Measurements from ENCODE around the gene RNF26. TPM values are rescaled to one million over a fixed set of nuclear protein-coding genes. Genes with fewer than 3 reads are reported as not detected.

RNF26 gene
- polyA plus RNA-seq, 1 donor, result 25.2 TPM

DNA sequence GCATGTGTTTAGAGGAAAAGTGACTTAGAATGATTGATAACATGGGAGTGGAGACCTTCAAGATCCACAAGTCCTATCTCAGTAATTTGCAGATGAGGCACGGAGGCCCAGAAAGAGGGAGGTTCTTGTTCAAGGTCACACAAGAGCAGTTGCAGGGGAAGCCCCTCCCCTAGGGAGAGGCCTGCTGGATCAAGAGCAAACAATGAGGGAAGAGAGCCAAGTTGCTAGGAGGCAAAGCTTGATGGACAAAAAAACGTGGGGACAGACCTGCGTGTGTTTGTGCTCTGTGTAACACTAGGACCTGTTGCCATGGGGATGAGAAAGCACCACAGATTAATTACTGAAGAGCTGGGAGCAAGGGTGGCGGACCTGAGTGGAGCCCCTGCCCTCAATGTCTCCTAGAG lies 18.5 kb downstream of the RNF26 start:
- Histone ChIP-seq H3K4me1 (ENCODE audit: control insufficient read depth, insufficient read depth, low read length) (peaks cover 12% of the 10 kb centered on the region), H3K4me3 (ENCODE audit: low read length) (no peak overlapping the region), H3K9me3 (ENCODE audit: control insufficient read depth, low read depth, low read length) (no peaks in the 10 kb centered on the region), H3K27me3 (ENCODE audit: control insufficient read depth, insufficient read depth, low read length) (no peaks in the 10 kb centered on the region), H3K27ac (ENCODE audit: low read length) (peak overlapping the region; percentile 16), H3K36me3 (ENCODE audit: control insufficient read depth, insufficient read depth, low read length) (no peaks in the 10 kb centered on the region)
- WGBS (ENCODE audit: insufficient coverage, low lambda C conversion rate), result no CpG with 5 or more reads among the region's 4 CpGs
- DNase-seq, result peak; percentile 86 to 92

- H3K9me3 ChIP-seq (ENCODE audit: control insufficient read depth, low read depth, low read length), result no peaks in the 10 kb centered on the region
- H3K27me3 ChIP-seq (ENCODE audit: control insufficient read depth, insufficient read depth, low read length), result no peaks in the 10 kb centered on the region
- H3K4me3 ChIP-seq (ENCODE audit: low read length), result no peak overlapping the region
- H3K36me3 ChIP-seq (ENCODE audit: control insufficient read depth, insufficient read depth, low read length), result peaks cover 9% of the 10 kb centered on the region
- no peak overlapping the region for H3K27ac ChIP-seq (ENCODE audit: low read length)
- peaks cover 15% of the 10 kb centered on the region for H3K4me1 ChIP-seq (ENCODE audit: control insufficient read depth, insufficient read depth, low read length)
- DNase-seq, result no peak
- no CpG with 5 or more reads among the region's 9 CpGs for WGBS (ENCODE audit: insufficient coverage, low lambda C conversion rate)
Measured at GRCh38 chr11:119355091-119355843, 20.9 kb downstream of the RNF26 start.

- Histone ChIP-seq H3K27me3 (ENCODE audit: control insufficient read depth, insufficient read depth, low read length) (no peaks in the 10 kb centered on the region), H3K4me1 (ENCODE audit: control insufficient read depth, insufficient read depth, low read length) (peaks cover 24% of the 10 kb centered on the region), H3K4me3 (ENCODE audit: low read length) (peak overlapping the region; percentile 51), H3K36me3 (ENCODE audit: control insufficient read depth, insufficient read depth, low read length) (peaks cover 9% of the 10 kb centered on the region), H3K9me3 (ENCODE audit: control insufficient read depth, low read depth, low read length) (no peaks in the 10 kb centered on the region), H3K27ac (ENCODE audit: low read length) (peak overlapping the region; percentile 52)
- WGBS (ENCODE audit: insufficient coverage, low lambda C conversion rate), result no CpG with 5 or more reads among the region's 54 CpGs
- DNase-seq, result peak; percentile 74 to 80
Measured at GRCh38 chr11:119356349-119357031, 22.2 kb downstream of the RNF26 start.

DNA sequence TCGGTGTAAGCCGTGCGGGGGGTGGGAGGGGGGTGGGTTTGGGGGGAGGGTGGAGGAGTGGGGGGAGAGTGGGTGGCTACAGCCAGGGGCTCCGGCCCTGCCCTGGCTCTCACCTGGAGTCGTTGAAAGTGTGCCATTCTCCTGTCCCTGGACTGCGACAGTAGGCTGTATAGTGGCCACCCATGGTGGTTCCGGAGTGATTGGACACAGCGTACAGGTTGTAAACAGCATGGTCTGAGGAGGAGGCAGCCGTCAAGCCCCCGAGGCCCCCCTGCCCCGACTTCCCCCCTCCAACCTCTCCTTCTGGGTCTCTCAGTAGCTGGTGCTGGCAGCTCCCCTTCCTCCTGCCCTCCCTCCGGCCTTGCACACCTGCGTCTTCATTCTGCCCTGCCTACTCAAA lies 22.7 kb downstream of the RNF26 start:
- no peak for DNase-seq
- Histone ChIP-seq H3K4me3 (ENCODE audit: low read length) (peak overlapping the region; percentile 51), H3K4me1 (ENCODE audit: control insufficient read depth, insufficient read depth, low read length) (peaks cover 30% of the 10 kb centered on the region), H3K27ac (ENCODE audit: low read length) (no peak overlapping the region), H3K9me3 (ENCODE audit: control insufficient read depth, low read depth, low read length) (no peaks in the 10 kb centered on the region), H3K27me3 (ENCODE audit: control insufficient read depth, insufficient read depth, low read length) (no peaks in the 10 kb centered on the region), H3K36me3 (ENCODE audit: control insufficient read depth, insufficient read depth, low read length) (peaks cover 9% of the 10 kb centered on the region)
- no CpG with 5 or more reads among the region's 13 CpGs for WGBS (ENCODE audit: insufficient coverage, low lambda C conversion rate)

DNA sequence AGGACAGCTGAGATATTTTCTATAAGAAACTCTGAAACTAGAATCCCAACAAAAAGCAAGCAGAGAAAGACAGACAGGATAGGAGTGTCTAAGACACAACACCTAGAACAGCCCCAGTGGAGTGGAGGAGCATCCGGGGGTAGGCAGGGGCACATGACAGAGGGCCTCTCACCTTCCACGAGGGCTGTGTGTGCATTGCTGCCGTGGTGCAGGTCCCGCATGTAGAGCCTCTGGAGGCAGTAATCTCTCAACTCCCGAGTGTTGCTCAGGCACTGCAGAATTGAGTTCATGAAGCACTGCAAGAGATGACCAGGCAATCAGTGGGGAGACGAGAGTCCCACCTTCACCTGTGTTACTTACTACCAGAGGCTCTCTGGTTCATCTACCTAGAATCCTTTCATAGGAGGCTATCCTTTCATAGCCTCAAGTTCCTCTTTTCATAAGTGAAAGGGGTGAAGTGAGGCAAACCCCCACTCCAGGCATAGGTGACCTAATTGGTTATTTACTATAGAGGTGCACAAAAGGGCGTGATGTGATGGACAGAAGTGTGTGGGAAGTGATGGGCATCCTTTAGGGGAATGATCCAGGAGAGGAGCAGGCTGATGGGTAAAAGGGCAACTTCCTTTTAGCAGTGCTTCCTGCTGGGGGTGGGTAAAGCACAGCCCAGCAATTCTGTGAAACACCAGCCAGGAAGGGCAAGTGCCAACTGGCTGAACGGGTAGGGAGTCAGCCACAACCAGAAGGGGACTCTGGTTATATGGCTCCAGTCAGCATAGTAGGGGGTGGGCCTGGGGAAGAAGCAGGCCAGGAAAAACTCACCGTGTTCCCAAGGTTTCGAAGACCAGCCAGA lies 25.3 kb downstream of the RNF26 start:
- Histone ChIP-seq H3K4me3 (ENCODE audit: low read length) (no peak overlapping the region), H3K27ac (ENCODE audit: low read length) (no peak overlapping the region), H3K27me3 (ENCODE audit: control insufficient read depth, insufficient read depth, low read length) (peaks cover 1% of the 10 kb centered on the region), H3K4me1 (ENCODE audit: control insufficient read depth, insufficient read depth, low read length) (peaks cover 39% of the 10 kb centered on the region), H3K36me3 (ENCODE audit: control insufficient read depth, insufficient read depth, low read length) (peaks cover 9% of the 10 kb centered on the region), H3K9me3 (ENCODE audit: control insufficient read depth, low read depth, low read length) (peaks cover 3% of the 10 kb centered on the region)
- DNase-seq, result no peak
- no CpG with 5 or more reads among the region's 10 CpGs for WGBS (ENCODE audit: insufficient coverage, low lambda C conversion rate)

DNA sequence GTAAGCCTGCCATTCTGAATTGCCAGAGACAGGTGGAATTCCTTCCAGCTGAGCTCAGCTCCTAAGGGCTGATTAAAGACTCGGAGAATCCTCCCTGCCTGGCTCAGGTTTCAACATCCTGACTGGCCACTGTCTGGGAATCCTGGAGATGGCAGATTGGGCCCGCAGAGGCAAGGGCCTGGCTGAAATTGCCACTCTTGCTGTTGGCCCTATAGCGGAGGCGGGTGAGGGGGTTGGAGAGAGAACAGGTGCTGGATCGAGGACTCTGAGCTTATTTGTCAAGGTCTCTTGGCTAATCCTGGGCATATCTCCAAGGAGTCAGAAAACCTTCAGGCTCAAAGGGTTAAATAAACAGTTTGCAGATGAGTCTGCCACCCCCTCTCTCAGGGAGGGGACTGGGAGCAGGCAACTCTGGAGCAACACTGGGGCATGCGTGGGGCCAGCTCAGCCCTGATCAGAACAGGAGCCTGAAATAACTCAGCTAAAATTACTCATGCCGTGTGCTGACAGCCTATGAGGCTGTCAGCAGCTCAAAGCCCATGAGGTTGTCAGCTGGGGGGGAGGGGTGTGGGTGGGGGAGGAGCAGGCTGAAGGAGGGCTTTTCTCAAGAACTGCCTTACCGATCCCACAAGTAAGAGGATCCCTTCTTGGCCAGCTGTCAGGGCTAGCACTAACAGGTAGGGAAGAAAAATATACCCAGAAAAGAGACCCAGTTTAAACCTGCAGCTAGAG lies 26.9 kb downstream of the RNF26 start:
- H3K27me3 ChIP-seq (ENCODE audit: control insufficient read depth, insufficient read depth, low read length), result peaks cover 3% of the 10 kb centered on the region
- peaks cover 9% of the 10 kb centered on the region for H3K36me3 ChIP-seq (ENCODE audit: control insufficient read depth, insufficient read depth, low read length)
- peak overlapping the region; percentile 91 for H3K27ac ChIP-seq (ENCODE audit: low read length)
- peaks cover 48% of the 10 kb centered on the region for H3K4me1 ChIP-seq (ENCODE audit: control insufficient read depth, insufficient read depth, low read length)
- peaks cover 3% of the 10 kb centered on the region for H3K9me3 ChIP-seq (ENCODE audit: control insufficient read depth, low read depth, low read length)
- DNase-seq, result peak; percentile 78 to 90
- WGBS (ENCODE audit: insufficient coverage, low lambda C conversion rate), result no CpG with 5 or more reads among the region's 8 CpGs
- H3K4me3 ChIP-seq (ENCODE audit: low read length), result no peak overlapping the region

- no peak overlapping the region for H3K4me3 ChIP-seq (ENCODE audit: low read length)
- WGBS (ENCODE audit: insufficient coverage, low lambda C conversion rate), result no CpG with 5 or more reads among the region's 11 CpGs
- H3K27ac ChIP-seq (ENCODE audit: low read length), result peak overlapping the region; percentile 91
- H3K27me3 ChIP-seq (ENCODE audit: control insufficient read depth, insufficient read depth, low read length), result peaks cover 3% of the 10 kb centered on the region
- peaks cover 57% of the 10 kb centered on the region for H3K4me1 ChIP-seq (ENCODE audit: control insufficient read depth, insufficient read depth, low read length)
- peaks cover 3% of the 10 kb centered on the region for H3K9me3 ChIP-seq (ENCODE audit: control insufficient read depth, low read depth, low read length)
- peak in 1 of 2 donors; percentile 8 for DNase-seq
- peaks cover 9% of the 10 kb centered on the region for H3K36me3 ChIP-seq (ENCODE audit: control insufficient read depth, insufficient read depth, low read length)
Measured at GRCh38 chr11:119361941-119362725, 27.8 kb downstream of the RNF26 start.

DNA sequence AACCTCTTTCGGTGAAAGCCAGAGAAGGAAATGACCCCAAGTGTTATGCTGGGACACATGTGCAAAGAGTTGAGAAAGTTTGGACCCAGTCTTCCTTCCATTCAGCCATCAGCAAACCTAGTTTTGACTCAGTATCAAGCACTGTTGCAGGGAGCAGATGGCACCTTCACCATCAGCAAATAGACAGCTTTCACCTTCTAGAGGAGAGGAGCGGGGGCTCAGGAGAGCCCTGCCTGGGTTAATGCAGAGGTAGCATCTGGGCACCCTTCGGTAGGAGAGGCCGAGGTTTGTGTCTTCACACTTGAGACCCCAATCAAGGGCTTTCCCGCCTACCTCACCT lies 28.4 kb downstream of the RNF26 start:
- no peak overlapping the region for H3K4me3 ChIP-seq (ENCODE audit: low read length)
- peaks cover 3% of the 10 kb centered on the region for H3K27me3 ChIP-seq (ENCODE audit: control insufficient read depth, insufficient read depth, low read length)
- H3K36me3 ChIP-seq (ENCODE audit: control insufficient read depth, insufficient read depth, low read length), result peaks cover 9% of the 10 kb centered on the region
- peaks cover 3% of the 10 kb centered on the region for H3K9me3 ChIP-seq (ENCODE audit: control insufficient read depth, low read depth, low read length)
- peaks cover 62% of the 10 kb centered on the region for H3K4me1 ChIP-seq (ENCODE audit: control insufficient read depth, insufficient read depth, low read length)
- WGBS (ENCODE audit: insufficient coverage, low lambda C conversion rate), result no CpG with 5 or more reads among the region's 5 CpGs
- DNase-seq, result no peak
- H3K27ac ChIP-seq (ENCODE audit: low read length), result no peak overlapping the region

- H3K4me1 ChIP-seq (ENCODE audit: control insufficient read depth, insufficient read depth, low read length), result peaks cover 68% of the 10 kb centered on the region
- peaks cover 3% of the 10 kb centered on the region for H3K9me3 ChIP-seq (ENCODE audit: control insufficient read depth, low read depth, low read length)
- H3K27ac ChIP-seq (ENCODE audit: low read length), result no peak overlapping the region
- peaks cover 9% of the 10 kb centered on the region for H3K36me3 ChIP-seq (ENCODE audit: control insufficient read depth, insufficient read depth, low read length)
- H3K4me3 ChIP-seq (ENCODE audit: low read length), result peak overlapping the region; percentile 41
- peak in 1 of 2 donors; percentile 16 for DNase-seq
- peaks cover 3% of the 10 kb centered on the region for H3K27me3 ChIP-seq (ENCODE audit: control insufficient read depth, insufficient read depth, low read length)
- WGBS (ENCODE audit: insufficient coverage, low lambda C conversion rate), result no CpG with 5 or more reads among the region's 44 CpGs
Measured at GRCh38 chr11:119363081-119363850, 28.9 kb downstream of the RNF26 start.
